GM06990 (cell line): ENCODE measurements around the gene PLXNA4.

Experiments
- DNase-seq: peaks from one replicate; pipeline ENCODE4 v3.0.0-alpha.2; 2011; ENCODE audit not compliant: insufficient read length; ENCODE audit errors: extremely low read depth
- H3K27me3 ChIP-seq: replicated peaks from 2 replicates; pipeline ENCODE4 v1.6.0; 2011; ENCODE audit warnings: low read length; ENCODE audit not compliant: control insufficient read depth, insufficient read depth
- H3K36me3 ChIP-seq: 2 replicates; pipeline ENCODE4 v1.5.1; 2011; ENCODE audit warnings: low read length; ENCODE audit not compliant: control insufficient read depth, insufficient read depth
- H3K4me3 ChIP-seq: replicated peaks from 2 replicates; pipeline ENCODE4 v1.5.1; 2011; ENCODE audit warnings: low read depth, mild to moderate bottlenecking, control low read depth, low read length
- TF ChIP-seq, protein P1 (sequence below): IDR thresholded peaks from 2 replicates; pipeline ENCODE4 v1.5.1; 2011; ENCODE audit warnings: low read length, control low read depth, mild to moderate bottlenecking, inconsistent platforms; ENCODE audit not compliant: insufficient read depth, poor library complexity, severe bottlenecking

Gene PLXNA4

DNA sequence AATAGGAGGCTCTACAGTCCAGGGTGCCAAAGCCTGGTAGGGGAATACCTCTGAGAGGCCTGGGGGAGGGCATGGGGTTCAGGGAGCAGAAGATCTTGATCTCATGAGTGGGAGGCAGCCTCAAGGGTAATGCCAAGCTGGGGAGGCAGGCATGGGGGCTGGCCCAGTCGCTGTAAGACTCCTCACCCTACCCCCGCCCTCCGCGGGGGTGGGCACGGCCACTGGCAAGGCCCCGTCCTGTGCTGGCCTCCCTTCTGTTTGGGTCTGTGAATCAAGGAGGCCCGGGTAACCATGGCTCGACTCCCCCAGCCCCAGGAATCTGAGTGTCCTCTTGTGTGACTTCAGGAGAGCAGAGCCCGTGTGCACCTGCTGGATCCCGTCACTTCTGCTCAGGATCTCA is 473.9 kb downstream of the PLXNA4 start:
- H3K27me3 ChIP-seq = no peaks in the 10 kb centered on the region
- no peaks in the 10 kb centered on the region for H3K36me3 ChIP-seq
- TF ChIP-seq, protein P1, sequence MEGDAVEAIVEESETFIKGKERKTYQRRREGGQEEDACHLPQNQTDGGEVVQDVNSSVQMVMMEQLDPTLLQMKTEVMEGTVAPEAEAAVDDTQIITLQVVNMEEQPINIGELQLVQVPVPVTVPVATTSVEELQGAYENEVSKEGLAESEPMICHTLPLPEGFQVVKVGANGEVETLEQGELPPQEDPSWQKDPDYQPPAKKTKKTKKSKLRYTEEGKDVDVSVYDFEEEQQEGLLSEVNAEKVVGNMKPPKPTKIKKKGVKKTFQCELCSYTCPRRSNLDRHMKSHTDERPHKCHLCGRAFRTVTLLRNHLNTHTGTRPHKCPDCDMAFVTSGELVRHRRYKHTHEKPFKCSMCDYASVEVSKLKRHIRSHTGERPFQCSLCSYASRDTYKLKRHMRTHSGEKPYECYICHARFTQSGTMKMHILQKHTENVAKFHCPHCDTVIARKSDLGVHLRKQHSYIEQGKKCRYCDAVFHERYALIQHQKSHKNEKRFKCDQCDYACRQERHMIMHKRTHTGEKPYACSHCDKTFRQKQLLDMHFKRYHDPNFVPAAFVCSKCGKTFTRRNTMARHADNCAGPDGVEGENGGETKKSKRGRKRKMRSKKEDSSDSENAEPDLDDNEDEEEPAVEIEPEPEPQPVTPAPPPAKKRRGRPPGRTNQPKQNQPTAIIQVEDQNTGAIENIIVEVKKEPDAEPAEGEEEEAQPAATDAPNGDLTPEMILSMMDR = no peak
- DNase-seq = no peak
- H3K4me3 ChIP-seq = no peak overlapping the region

DNA sequence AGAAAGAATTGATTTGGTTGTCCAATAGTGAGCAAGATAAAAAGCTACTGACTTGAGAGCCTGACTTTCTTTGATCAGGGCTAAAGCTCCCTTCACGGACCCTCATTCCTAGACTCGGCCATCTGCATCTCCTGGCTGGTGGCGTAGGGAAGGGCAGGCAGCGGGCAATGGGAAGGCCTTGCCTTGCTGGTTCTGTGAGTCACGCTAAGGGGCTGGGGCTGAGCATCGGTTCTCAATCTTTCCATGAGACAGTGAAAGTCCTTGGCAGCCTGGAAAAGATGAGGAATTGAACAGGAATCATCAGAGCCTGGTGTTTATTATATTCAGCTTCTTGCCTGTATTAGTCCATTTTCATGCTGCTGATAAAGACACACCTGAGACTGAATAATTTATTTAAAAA is 475.3 kb downstream of the PLXNA4 start:
- TF ChIP-seq, protein P1 = no peak
- no peaks in the 10 kb centered on the region for H3K36me3 ChIP-seq
- H3K27me3 ChIP-seq = no peaks in the 10 kb centered on the region
- no peak overlapping the region for H3K4me3 ChIP-seq
- no peak for DNase-seq

GRCh38 chr7:132100483-132100882 is 475.8 kb downstream of the PLXNA4 start:
- Histone ChIP-seq H3K36me3 (no peaks in the 10 kb centered on the region), H3K27me3 (no peaks in the 10 kb centered on the region), H3K4me3 (no peak overlapping the region)
- DNase-seq = no peak
- TF ChIP-seq, protein P1 = no peak

DNA sequence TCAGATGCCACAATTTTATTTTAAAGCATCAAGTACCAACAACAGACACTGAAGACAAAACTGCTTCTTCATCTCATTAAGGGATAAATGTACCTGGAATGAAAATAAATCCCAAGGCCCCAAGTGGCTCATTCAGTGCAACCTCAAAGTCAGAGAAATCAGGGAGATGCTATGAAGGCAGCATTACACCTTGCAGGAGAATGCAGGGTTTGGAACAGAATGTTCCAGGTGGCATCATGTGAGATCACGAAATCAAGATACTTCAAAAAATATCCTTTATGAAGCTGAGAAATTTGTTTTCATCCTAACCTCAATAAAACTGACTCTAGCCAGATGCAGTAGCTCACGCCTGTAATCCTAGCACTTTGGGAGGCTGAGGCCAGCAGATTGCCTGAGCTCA is 477.1 kb downstream of the PLXNA4 start:
- no peaks in the 10 kb centered on the region for H3K36me3 ChIP-seq
- H3K27me3 ChIP-seq = no peaks in the 10 kb centered on the region
- TF ChIP-seq, protein P1 = no peak
- H3K4me3 ChIP-seq = no peak overlapping the region
- DNase-seq = no peak

DNA sequence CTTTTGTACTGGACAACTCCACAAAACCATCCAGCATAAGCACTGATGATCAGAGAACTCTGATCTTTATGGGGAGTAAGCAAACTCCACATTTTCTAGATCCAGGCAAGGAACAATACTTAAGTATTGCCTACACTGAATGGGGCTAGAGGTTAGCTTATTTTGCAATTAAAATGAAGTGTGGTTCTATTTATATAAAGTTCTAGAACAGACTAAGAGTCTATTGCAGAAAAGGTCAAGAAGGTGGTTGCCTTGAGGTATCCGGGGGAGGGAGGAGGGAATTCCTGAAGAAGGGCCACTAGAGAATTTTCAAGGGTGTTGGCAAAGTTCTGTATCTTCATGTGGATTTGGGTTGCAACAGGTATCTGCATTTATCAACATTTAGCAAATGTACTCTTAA is 477.9 kb downstream of the PLXNA4 start:
- TF ChIP-seq, protein P1 = no peak
- H3K36me3 ChIP-seq = no peaks in the 10 kb centered on the region
- H3K4me3 ChIP-seq = no peak overlapping the region
- H3K27me3 ChIP-seq = no peaks in the 10 kb centered on the region; the same call in 1 of the 2 replicates
- no peak for DNase-seq

GRCh38 chr7:132097550-132098134 is 478.6 kb downstream of the PLXNA4 start:
- no peaks in the 10 kb centered on the region; the same call in 1 of the 2 replicates for H3K27me3 ChIP-seq
- no peak for DNase-seq
- H3K4me3 ChIP-seq = no peak overlapping the region
- TF ChIP-seq, protein P1 = no peak
- no peaks in the 10 kb centered on the region for H3K36me3 ChIP-seq
